ENCODE data around the gene METRNL.
"Not testable (repeated sequence)": the region's sequence is repeated elsewhere in the genome, so short reads cannot be mapped to it uniquely, and the experiment has no call there.

Gene METRNL, protein sequence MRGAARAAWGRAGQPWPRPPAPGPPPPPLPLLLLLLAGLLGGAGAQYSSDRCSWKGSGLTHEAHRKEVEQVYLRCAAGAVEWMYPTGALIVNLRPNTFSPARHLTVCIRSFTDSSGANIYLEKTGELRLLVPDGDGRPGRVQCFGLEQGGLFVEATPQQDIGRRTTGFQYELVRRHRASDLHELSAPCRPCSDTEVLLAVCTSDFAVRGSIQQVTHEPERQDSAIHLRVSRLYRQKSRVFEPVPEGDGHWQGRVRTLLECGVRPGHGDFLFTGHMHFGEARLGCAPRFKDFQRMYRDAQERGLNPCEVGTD

GRCh38 chr17:83079352-83079747, at the start of gene METRNL:
Gene METRNL, plus strand, starts transcription at chr17:83079609. Its CDS starts 207 bp downstream, at chr17:83079816.
- DNase-seq, result peak; percentile 72

GRCh38 chr17:83030432-83030831, 49.0 kb upstream of the METRNL start:
- DNase-seq, result no peak

GRCh38 chr17:83031321-83031945, 48.0 kb upstream of the METRNL start:
- no peak for DNase-seq

- DNase-seq, result not testable (repeated sequence)
Measured at GRCh38 chr17:83031946-83032451, 47.4 kb upstream of the METRNL start.

DNA sequence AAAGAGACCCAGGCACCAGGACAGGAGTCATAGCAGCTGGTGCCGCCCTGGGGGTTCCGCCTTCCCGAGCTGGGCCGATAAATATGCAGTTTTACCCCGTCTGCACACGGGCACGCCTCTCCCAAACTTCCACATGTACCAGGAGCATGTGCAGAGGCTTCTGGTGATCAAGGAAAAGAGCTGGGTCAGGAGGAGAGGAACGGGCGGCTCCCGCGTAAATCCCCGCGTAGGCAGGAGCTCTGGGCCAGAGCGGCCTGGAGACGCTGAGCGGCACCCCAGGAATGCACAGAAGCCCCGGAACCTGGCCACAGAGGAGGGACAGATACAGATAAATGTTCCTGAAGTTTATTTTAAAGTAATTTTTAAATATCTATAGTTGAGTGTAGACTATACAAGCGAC, 46.6 kb upstream of the METRNL start:
- DNase-seq, result no peak

DNA sequence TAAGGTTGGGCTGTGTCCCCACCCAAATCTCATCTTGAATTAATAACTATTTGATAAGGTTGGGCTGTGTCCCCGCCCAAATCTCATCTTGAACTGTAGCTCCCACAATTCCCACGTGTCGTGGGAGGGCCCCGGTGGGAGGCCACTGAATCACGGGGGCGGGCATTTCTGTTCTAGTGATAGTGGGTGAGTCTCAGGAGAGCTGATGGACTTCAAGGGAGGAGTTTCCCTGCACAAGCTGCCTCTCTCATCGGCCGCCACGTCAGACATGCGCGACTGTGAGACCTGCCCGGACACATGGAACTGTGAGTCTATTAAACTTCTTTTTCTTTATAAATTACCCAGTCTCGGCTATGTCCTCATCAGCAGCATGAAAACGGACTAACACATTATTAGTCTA, 44.9 kb upstream of the METRNL start:
- DNase-seq, result no peak

DNA sequence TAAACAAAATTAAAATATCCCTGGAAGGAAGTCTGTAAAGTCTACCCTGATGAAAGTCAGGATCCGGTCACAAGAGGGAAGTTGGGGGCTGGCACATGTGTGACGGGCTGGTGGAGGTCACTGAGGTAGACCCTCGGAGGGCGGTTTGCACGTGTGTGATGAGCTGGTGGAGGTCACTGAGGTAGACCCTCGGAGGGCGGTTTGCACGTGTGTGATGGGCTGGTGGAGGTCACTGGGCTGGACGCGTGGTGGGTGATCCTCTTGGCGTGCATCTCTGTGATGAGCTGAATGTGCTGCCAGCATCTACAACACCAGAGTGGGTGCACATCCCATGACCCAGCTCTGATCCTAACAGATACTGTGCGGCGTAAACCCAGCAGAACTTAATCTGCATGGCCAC, 43.7 kb upstream of the METRNL start:
- no peak for DNase-seq

GRCh38 chr17:83036193-83036592, 43.2 kb upstream of the METRNL start:
- DNase-seq, result no peak

GRCh38 chr17:83036666-83037065, 42.7 kb upstream of the METRNL start:
- no peak for DNase-seq

GRCh38 chr17:83037084-83037873, 42.1 kb upstream of the METRNL start:
- DNase-seq, result no peak

DNA sequence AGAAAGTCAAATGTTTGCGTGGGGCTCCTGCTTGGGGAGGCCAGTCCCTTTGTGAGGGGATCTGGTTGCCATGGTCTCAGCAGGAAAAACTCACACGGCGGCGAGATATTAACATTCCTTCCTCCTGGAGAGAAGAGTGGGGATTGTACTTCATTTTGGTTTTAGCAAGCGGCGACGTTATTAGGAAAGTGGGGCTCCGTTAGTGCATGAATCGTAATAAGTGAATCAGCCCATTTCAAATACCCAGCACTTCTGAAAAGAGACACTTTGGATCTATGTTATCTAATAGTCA, 41.6 kb upstream of the METRNL start:
- DNase-seq, result no peak

DNA sequence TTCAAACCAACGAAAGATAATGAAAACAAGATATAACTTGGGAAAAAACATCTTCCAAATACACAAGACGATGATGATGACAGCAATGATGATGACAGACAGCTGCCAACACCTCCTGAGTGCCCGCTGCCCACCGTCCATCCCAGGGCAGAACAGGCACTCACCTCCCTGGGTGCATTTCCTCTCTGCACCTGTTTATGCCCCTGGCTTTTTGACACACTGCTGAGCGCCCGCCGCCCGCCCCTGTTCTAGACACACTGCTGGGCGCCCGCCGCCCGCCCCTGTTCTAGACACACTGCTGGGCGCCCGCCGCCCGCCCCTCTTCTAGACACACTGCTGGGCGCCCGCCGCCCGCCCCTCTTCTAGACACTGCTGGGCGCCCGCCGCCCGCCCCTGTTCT, 40.4 kb upstream of the METRNL start:
- DNase-seq, result not testable (repeated sequence)

GRCh38 chr17:83041305-83041704, 38.1 kb upstream of the METRNL start:
- DNase-seq, result peak; percentile 18

GRCh38 chr17:83042522-83043158, 36.8 kb upstream of the METRNL start:
- DNase-seq, result no peak

DNA sequence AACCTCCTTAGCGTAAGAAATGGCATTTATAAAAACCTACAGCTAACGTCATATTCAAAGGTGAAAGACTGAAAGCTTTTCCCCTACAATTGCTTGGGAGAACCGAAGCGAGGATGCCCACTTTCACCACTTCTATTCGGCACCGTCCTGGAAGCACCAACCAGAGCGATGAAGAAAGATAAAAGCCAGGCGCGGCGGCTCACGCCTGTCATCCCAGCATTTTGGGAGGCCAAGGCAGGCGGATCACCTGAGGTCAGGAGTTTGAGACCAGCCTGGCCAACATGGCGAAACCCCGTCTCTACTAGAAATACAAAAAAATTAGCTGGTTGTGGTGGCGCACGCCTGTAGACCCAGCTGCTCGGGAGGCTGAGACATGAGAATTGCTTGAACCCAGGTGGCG, 34.9 kb upstream of the METRNL start:
- not testable (repeated sequence) for DNase-seq

GRCh38 chr17:83046448-83047181, 32.8 kb upstream of the METRNL start:
- DNase-seq, result no peak

DNA sequence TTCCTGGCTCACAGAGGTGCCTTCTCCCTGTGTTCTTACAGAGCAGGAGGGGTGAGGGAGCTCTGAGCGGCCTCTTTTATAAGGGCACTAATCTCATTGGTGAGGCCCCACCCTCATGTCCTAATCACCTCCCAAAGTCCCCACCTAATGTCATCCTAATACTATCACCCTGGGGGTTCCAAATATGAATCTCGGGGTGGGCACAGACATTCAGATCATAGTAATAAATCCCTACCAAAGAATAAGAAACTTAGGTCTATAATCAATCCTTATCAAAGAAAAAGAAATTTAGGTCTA, 32.3 kb upstream of the METRNL start:
- no peak for DNase-seq

DNA sequence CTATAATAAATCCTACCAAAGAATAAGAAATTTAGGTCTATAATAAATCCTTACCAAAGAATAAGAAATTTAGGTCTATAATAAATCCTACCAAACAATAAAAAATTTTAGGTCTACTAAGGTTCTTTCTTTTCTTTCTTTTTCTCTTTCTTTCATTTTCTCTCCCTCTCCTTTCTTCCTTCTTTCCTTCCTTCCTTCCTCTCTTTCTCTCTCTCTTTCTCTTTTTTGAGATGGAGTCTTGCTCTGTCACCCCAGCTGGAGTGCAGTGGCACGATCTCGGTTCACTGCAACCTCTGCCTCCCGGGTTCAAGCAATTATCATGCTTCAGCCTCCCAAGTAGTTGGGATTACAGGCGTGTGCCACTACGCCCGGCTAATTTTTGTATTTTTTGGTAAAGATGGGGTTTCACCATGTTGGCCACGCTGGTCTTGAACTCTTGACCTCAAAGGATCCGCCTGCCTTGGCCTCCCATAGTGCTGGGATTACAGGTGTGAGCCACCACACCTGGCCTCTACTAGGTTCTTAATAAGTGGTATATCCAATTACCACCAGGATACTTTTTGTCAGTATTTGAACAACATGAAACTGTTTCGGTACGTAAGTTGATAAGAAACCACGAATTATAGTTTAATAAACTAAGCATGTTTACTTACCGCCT, 31.5 kb upstream of the METRNL start:
- not testable (repeated sequence) for DNase-seq

DNA sequence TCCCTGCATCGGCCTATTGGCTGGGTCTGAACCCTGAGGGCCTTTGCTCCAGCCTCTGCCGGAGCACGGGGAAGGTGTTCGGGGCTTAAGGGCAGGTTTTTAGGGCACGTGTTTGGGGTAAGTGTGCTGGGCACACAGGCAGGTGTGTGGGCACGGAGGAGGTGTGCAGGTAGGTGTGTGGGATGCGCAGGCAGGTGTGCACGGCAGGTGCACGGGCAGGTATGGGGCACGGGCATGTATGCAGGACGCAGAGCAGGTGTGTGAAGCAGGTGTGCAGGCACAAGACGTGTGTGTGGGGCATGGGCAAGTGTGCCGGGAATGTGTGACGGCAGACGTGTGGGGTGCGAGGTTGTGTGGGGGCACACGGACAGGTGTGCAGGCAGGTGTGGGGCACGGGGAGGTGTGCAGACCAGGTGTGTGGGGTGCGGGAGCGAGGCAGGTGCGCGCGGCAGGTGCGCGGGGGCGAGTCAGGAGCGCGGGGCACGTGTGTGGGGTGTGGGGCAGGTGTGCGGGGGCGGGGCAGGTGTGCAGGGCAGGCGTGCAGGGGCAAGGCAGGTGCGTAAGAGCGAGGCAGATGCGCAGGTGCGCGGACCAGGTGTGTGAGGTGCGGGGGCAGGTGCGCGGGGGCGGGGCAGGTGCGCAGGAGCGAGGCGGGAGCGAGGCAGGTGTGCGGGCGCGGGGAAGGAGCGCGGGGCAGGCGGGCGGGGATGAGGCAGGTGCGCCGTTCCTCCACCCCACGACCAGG, 28.6 kb upstream of the METRNL start:
- DNase-seq, result no peak

DNA sequence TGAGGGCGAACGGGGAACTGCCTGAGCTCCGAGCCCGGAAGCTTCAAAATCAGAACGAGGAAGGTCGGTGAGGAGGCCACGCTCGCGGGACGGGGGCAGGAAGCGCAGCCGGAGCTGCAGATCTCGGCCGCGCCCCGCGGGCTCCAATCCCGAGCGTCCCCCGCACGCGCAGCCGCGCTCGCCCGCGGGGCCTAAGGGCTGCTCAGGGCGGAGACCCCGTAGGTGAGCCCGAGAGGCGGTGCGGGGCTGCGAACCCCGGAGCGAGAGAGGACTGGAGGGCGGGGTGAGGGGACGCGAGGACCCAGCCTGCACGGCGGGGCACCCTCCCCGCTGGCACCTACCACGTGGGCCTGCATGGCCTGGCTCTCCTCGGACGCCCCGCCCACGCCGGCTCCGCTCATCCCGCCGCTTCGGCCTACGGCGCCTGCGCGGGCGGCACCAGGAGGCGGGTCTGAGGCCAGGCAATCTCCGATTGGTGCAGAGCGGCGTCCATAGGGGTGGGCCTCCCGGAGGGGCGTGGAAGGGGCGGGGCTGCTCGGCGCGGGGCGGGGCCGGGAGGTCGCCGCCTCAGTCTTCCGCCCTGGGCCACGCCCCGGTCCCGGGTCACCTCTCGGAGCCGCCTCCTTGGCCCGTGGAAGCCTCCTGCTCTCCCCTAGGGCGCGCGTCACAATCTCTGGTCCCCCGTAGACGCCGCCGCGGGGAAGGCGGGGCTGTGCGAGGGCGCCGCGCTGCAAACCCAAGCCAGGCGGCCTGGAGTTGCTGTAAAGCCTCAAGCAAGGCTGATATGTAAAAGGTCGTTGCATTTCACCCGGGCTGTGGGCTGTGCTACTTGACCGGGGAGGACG, 27.8 kb upstream of the METRNL start:
- peak; percentile 98 for DNase-seq

- DNase-seq, result no peak
Measured at GRCh38 chr17:83052241-83052564, 27.2 kb upstream of the METRNL start.
